ENCODE results near the gene PI4KB.

DNA sequence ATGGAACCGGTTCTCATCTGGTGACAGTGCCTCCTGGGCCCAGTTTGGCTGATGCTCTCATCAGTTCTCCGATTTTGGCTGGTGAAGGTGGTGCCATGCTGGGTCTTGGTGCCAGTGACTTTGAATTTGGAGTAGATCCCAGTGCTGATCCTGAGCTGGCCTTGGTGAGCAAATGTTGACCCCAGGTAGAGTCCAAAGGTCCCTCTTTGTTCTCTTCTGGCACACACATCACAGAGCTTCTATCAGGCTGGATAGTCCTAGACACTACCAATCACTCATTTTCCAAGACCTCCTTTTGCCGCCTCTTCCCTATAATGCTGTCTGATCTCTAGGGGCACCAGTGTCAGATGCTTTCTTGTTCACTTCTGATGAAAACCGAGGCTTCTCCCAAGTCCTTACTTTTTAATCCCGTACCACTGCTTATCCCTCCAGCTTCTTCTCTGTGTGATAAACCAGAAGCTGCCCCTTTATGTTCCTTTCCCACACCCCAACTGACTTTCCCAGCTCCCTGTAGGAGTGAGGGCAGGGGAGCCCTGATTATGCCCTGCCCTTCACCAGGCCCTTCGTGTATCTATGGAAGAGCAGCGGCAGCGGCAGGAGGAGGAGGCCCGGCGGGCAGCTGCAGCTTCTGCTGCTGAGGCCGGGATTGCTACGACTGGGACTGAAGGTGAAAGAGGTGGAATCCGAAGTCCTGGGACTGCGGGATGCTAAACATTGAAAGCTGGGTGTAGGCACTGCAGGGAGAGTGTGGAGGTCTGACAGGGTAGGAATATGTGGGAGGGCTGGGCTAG lies 61.6 kb downstream of the PI4KB start:
- TF ChIP-seq, protein P1, sequence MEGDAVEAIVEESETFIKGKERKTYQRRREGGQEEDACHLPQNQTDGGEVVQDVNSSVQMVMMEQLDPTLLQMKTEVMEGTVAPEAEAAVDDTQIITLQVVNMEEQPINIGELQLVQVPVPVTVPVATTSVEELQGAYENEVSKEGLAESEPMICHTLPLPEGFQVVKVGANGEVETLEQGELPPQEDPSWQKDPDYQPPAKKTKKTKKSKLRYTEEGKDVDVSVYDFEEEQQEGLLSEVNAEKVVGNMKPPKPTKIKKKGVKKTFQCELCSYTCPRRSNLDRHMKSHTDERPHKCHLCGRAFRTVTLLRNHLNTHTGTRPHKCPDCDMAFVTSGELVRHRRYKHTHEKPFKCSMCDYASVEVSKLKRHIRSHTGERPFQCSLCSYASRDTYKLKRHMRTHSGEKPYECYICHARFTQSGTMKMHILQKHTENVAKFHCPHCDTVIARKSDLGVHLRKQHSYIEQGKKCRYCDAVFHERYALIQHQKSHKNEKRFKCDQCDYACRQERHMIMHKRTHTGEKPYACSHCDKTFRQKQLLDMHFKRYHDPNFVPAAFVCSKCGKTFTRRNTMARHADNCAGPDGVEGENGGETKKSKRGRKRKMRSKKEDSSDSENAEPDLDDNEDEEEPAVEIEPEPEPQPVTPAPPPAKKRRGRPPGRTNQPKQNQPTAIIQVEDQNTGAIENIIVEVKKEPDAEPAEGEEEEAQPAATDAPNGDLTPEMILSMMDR (IDR thresholded peaks at IDR 0.05) = no peak
- no peak for TF ChIP-seq POLR2A (IDR thresholded peaks at IDR 0.05)

All from right lobe of liver (tissue), 4 donors.